ENCODE data around the gene FHAD1. TPM values are rescaled to one million over a fixed set of nuclear protein-coding genes. Genes with fewer than 3 reads are reported as not detected.

The FHAD1 gene
- 0.94 TPM for total RNA-seq

DNA sequence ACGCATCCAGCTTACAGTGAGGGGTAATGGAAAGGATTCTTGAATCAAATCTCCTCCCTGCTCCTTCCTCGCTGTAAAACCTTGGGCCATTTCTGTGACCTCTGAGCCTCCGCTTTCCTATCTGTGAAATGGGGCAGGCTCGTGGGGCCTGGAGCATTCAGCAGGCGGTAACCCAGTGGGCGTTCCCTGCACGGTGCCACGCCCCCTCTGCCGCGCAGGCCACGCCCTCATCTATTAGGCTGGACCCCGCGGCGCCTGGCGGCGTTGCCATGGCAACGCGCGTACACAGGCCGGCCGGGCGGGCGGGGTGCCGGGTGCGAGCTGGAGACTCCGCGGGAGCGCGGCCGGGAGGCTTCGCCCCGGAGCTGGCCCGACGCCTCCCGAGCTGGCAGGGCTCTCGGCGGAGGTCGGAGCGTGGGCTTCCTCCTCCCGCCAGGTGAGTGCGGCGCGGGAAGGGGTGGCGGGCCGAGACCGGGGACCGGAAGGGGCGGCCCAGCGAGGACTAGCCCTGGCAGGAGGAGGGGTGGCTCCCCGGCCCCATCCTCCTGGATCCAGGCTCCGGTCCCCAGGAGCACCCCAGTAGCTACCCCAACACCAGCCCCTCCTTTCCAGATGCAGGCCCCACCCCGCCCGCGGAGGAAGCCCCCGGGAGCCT is at the start of gene FHAD1:
FHAD1 (plus strand) TSS at position 264 of the 655 bp plus-strand sequence. CDS start 4,562 bp downstream, outside the sequence.

DNA sequence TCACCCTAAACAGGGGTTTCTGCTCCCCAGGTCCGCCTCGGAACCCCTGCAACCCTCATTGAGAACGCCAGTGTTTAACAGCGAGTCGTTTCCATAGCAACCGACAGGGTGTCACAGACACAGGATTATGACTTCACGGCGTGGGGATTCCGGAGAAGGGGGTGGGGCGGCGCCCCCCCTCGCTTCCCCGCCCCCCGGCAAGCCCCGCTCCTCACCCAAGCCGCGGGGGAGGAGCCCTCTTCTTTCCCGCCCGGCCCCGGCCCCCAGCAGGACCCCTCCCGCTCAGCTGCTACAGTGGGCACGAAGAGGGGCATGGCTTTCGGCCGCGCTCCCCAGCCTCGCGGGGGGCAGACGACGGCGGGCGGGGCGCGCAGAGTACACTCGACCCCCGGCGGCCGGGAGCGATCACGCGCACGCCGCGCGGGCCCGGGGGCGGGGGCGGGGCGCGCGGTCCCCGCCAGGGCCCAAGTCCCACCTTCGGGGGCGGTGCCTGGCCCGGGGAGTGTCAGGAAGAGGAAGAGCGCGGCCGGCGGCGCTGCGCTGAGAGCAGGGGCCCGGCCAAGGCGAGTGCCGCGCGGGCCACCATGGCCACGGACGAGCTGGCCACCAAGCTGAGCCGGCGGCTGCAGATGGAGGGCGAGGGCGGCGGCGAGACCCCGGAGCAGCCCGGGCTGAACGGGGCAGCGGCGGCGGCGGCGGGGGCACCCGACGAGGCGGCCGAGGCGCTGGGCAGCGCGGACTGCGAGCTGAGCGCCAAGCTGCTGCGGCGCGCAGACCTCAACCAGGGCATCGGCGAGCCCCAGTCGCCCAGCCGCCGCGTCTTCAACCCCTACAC is 162.6 kb downstream of the FHAD1 start, which contains the start of gene EFHD2:
EFHD2 (plus strand) TSS at position 501 of the 835 bp plus-strand sequence; CDS start at position 585, 84 bp downstream.

Other genes with a start within 250 kb of the FHAD1 start
- 0.94 TPM for gene TMEM51, start 93.5 kb upstream of the FHAD1 start, total RNA-seq
- 4.4 TPM for gene EFHD2, start 162.7 kb downstream of the FHAD1 start, total RNA-seq
- gene CTRC, start 191.2 kb downstream of the FHAD1 start, total RNA-seq = not detected
- gene CELA2A, start 209.5 kb downstream of the FHAD1 start, total RNA-seq = not detected
- not detected for gene CELA2B, start 228.9 kb downstream of the FHAD1 start, total RNA-seq